H1 (cell line): ENCODE data around the gene PRDM1.

Experiments used
- CBX5 ChIP-seq: fragments of 300-800, 300-1000 bp; sonication (generic); IDR thresholded peaks from 2 replicates; pipeline ENCODE4 v1.7.1; 2016; ENCODE audit warnings: antibody characterized with exemption, low read length, low read depth
- CTCF ChIP-seq, 3 experiments: IDR thresholded peaks; 1 replicate in 2 of 3; 2 replicates in 1 of 3; pipeline versions ENCODE4 v1.5.1 to v1.6.1; 2011; ENCODE audit warnings: low read length in 3 of 3, mild to moderate bottlenecking in 3 of 3, inconsistent platforms in 2 of 3, low read depth in 1 of 3, moderate library complexity in 1 of 3; ENCODE audit not compliant: insufficient read depth in 1 of 3; ENCODE audit errors: control extremely low read depth in 1 of 3
- EP300 ChIP-seq, 2 experiments: IDR thresholded peaks; 1 replicate in 1 of 2; 2 replicates in 1 of 2; pipeline ENCODE4 v1.6.1; 2011 to 2012; ENCODE audit warnings: low read depth in 2 of 2, low read length in 2 of 2, mild to moderate bottlenecking in 2 of 2, borderline replicate concordance in 1 of 2, inconsistent platforms in 1 of 2, moderate library complexity in 1 of 2
- GABPA ChIP-seq: IDR thresholded peaks from 2 replicates; pipeline ENCODE4 v1.6.1; 2011; ENCODE audit warnings: mild to moderate bottlenecking, low read length, moderate library complexity, borderline replicate concordance; ENCODE audit not compliant: insufficient read depth
- MAFK ChIP-seq: IDR thresholded peaks from 2 replicates; pipeline ENCODE4 v1.6.1; 2012; ENCODE audit warnings: low read depth, mild to moderate bottlenecking, improper control_type of control experiment, low read length
- POLR2A ChIP-seq, 2 experiments: IDR thresholded peaks; 1 replicate in 1 of 2; 2 replicates in 1 of 2; pipeline ENCODE4 v1.6.1; 2011; ENCODE audit warnings: low read depth in 2 of 2, low read length in 2 of 2, mild to moderate bottlenecking in 2 of 2; ENCODE audit errors: control extremely low read depth in 1 of 2
- SIRT6 ChIP-seq: IDR thresholded peaks from one replicate; pipeline ENCODE4 v1.7.1; 2012; ENCODE audit warnings: low read length, inconsistent platforms
- SP1 ChIP-seq: IDR thresholded peaks from 2 replicates; pipeline ENCODE4 v1.6.1; 2011; ENCODE audit warnings: low read depth, low read length

DNA sequence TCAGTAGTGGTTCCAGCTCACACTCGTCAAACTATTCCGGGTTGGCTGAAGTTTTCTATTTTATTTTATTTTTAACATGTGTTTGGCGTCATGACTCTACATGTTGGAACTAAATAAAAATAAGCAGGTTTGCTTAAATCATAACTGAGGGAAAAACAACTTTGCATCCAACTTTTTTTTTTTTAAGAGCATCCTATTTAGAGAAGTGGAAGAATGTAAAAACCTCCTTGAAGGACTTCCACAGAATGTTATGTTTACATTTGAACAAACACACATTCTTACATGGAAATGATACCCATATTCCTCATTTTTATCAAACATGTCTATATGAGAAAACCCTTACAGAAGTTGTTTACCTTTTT is 659 bp downstream of the PRDM1 start:
- TF ChIP-seq MAFK (no peak), CTCF (IDR thresholded peaks at IDR 0.05; ENCODE audit: control extremely low read depth in 1 of 3, insufficient read depth in 1 of 3, low read depth in 1 of 3, low read length in 3 of 3) (no peak), CBX5 (no peak), SP1 (no peak), SIRT6 (no peak), GABPA (no peak), EP300 (IDR thresholded peaks at IDR 0.05; ENCODE audit: borderline replicate concordance in 1 of 2, low read depth in 2 of 2, low read length in 2 of 2) (no peak), POLR2A (IDR thresholded peaks at IDR 0.05; ENCODE audit: control extremely low read depth in 1 of 2, low read depth in 2 of 2, low read length in 2 of 2) (no peak)
